WTC11 (cell line): ENCODE data around the gene ID3. TPM values are rescaled to one million over a fixed set of nuclear protein-coding genes. Genes with fewer than 3 reads are reported as not detected.

Experiments used
- FOXP4 ChIP-seq: sonication (generic); formaldehyde crosslinking; IDR thresholded peaks from 2 replicates; pipeline ENCODE4 v1.8.0; 2022; ENCODE audit warnings: mild to moderate bottlenecking, missing genetic modification reagents
- ZMAT4 ChIP-seq: fragments of 250-450 bp; sonication (Bioruptor Pico); IDR thresholded peaks from 2 replicates; pipeline ENCODE4 v1.9.0; 2021; ENCODE audit warnings: mild to moderate bottlenecking
- total RNA-seq: library from RNA; stranded (reverse); gene quantifications from 3 replicates; pipeline ENCODE4 v1.2.3, GENCODE V29; 2021

ID3 gene
- total RNA-seq, 1 experiment from 2014 or later = 168 TPM

GRCh38 chr1:23509896-23510295, 49.4 kb downstream of the ID3 start (continued):
- TF ChIP-seq FOXP4 (CRISPR knock-in tag) = no peak
- TF ChIP-seq ZMAT4 (CRISPR knock-in tag) = no peak

Other genes with a start within 250 kb of the ID3 start
- 157 to 178 TPM (median 170 TPM) in 3 replicates for gene HNRNPR, start 215.2 kb downstream of the ID3 start, total RNA-seq
- gene ZNF436, start 189.7 kb downstream of the ID3 start, total RNA-seq = 1.3 to 1.7 TPM (median 1.6 TPM) in 3 replicates
- 0.37 to 0.89 TPM (median 0.73 TPM) in 3 replicates for gene TCEA3, start 134.8 kb downstream of the ID3 start, total RNA-seq
- gene ASAP3, start 75.3 kb downstream of the ID3 start, total RNA-seq = 64.5 to 71.2 TPM (median 70.3 TPM) in 3 replicates
- gene E2F2, start 28.3 kb downstream of the ID3 start, total RNA-seq = 4.9 to 5.6 TPM (median 5.4 TPM) in 3 replicates
- gene RPL11, start 132.3 kb upstream of the ID3 start, total RNA-seq = 1,406 to 1,500 TPM (median 1,442 TPM) in 3 replicates
- 35.9 to 45.1 TPM (median 36.6 TPM) in 3 replicates for gene ELOA, start 184.0 kb upstream of the ID3 start, total RNA-seq
- gene PITHD1, start 218.9 kb upstream of the ID3 start, total RNA-seq = 59.9 to 66.2 TPM (median 62.2 TPM) in 3 replicates
- 131 to 164 TPM (median 134 TPM) in 3 replicates for gene LYPLA2, start 231.6 kb upstream of the ID3 start, total RNA-seq
- 30.3 to 36.6 TPM (median 35.8 TPM) in 3 replicates for gene GALE, start 241.3 kb upstream of the ID3 start, total RNA-seq